Transverse colon (tissue), 4 donors: ENCODE measurements around the gene FKBP7. TPM values are rescaled to one million over a fixed set of nuclear protein-coding genes. Genes with fewer than 3 reads are reported as not detected.

Source experiments
- DNase-seq: peaks from one replicate; pipeline ENCODE4 v3.0.0-alpha.2; 2019
- H3K27ac ChIP-seq, 4 donors: fragments of 200-600 bp; sonication (generic); 2 replicates each; pipeline ENCODE4 v1.5.1; 2016 to 2018; ENCODE audit warnings: inconsistent platforms in 4 of 4
- H3K27me3 ChIP-seq: fragments of 200-600 bp; sonication (generic); 2 replicates; pipeline ENCODE4 v1.5.1; 2017; ENCODE audit warnings: inconsistent platforms
- H3K36me3 ChIP-seq, 4 donors: fragments of 200-600 bp; sonication (generic); 2 replicates each; pipeline ENCODE4 v1.5.1; 2017 to 2019; ENCODE audit warnings: inconsistent platforms in 4 of 4
- H3K4me1 ChIP-seq, 4 donors: fragments of 200-600 bp; sonication (generic); 2 replicates each; pipeline ENCODE4 v1.5.1; 2017 to 2020; ENCODE audit warnings: inconsistent platforms in 4 of 4
- H3K4me3 ChIP-seq, 4 donors: fragments of 200-600 bp; sonication (generic); 1 replicate in 1 of 4; 2 replicates in 3 of 4; pipeline versions ENCODE4 v1.5.1 to v1.6.1; 2017 to 2019; ENCODE audit warnings: inconsistent platforms in 4 of 4
- H3K9me3 ChIP-seq, 2 donors: fragments of 200-600 bp; sonication (generic); 2 replicates each; pipeline ENCODE4 v1.5.1; 2017 to 2019; ENCODE audit warnings: inconsistent platforms in 2 of 2
- EP300 ChIP-seq: sonication (generic); formaldehyde crosslinking; IDR thresholded peaks from one replicate; pipeline ENCODE4 v1.6.1; 2017; ENCODE audit warnings: antibody characterized with exemption, low read depth
- POLR2A ChIP-seq: fragments of 450-650 bp; IDR thresholded peaks from one replicate; pipeline ENCODE4 v1.6.1; 2016; ENCODE audit warnings: antibody characterized with exemption, mild to moderate bottlenecking, moderate library complexity
- POLR2AphosphoS5 ChIP-seq, 3 donors: sonication (generic); formaldehyde crosslinking; IDR thresholded peaks; one replicate each; pipeline ENCODE4 v1.6.1; 2016; ENCODE audit warnings: antibody characterized with exemption in 3 of 3
- WGBS, 2 donors: methylation state at CpG; one replicate each; pipeline ENCODE4 v1.1.5; 2018; ENCODE audit warnings: low coverage in 1 of 2; 5-methylcytosine and 5-hydroxymethylcytosine counted together
- in situ Hi-C, 4 donors: fragments of 200-750 bp; cut with MboI; loops; one replicate each; pipeline versions ENCODE4 v1.15.0 to v1.15.1; 2017; ENCODE audit warnings: low sequenced_read_pairs in 3 of 4, low pct_ligation_motif_present in 1 of 4, low pct_unique_long_range_greater_than_20kb in 1 of 4
- intact Hi-C: fragments of 100-400 bp; cut with DNase I; formaldehyde crosslinking; loops from one replicate; pipeline ENCODE4 v1.15.1; 2023; ENCODE audit warnings: low total_unique reads
- total RNA-seq, 4 donors: library from RNA; depleted of rRNA; stranded (reverse); fragments of >200 nt; gene quantifications; one replicate each; pipeline ENCODE4 v1.1.0, GENCODE V29; 2016
- TF ChIP-seq, protein P1 (sequence below), 5 experiments: fragments of 200-600 bp in 3 of 5; fragments of 450-650 bp in 2 of 5; sonication (generic) in 3 of 5; IDR thresholded peaks; 1 replicate in 2 of 5; 2 replicates in 3 of 5; pipeline ENCODE4 v1.5.1; 2016 to 2017; ENCODE audit warnings: antibody characterized with exemption in 5 of 5, inconsistent platforms in 3 of 5, mild to moderate bottlenecking in 2 of 5, moderate library complexity in 1 of 5

The FKBP7 gene
- total RNA-seq, 4 donors from 2014 or later: 0.37 to 5.2 (median 2.6) TPM; not detected in 1

- Histone ChIP-seq H3K36me3 (peaks cover 0 to 17% (median 0%) of the 10 kb centered on the region in 4 donors), H3K4me1 (no peaks in the 10 kb centered on the region), H3K4me3 (no peak overlapping the region), H3K27ac (no peak overlapping the region), H3K9me3 (no peaks in the 10 kb centered on the region), H3K27me3 (no peaks in the 10 kb centered on the region)
- 76 to 87% methylated on average over 2 of the region's 2 CpGs for WGBS, 2 donors
- DNase-seq: no peak
- intact Hi-C loops (no loop called here), in situ Hi-C loops (no loop called here)
- TF ChIP-seq POLR2AphosphoS5 (IDR thresholded peaks at IDR 0.05): no peak
- TF ChIP-seq, protein P1, sequence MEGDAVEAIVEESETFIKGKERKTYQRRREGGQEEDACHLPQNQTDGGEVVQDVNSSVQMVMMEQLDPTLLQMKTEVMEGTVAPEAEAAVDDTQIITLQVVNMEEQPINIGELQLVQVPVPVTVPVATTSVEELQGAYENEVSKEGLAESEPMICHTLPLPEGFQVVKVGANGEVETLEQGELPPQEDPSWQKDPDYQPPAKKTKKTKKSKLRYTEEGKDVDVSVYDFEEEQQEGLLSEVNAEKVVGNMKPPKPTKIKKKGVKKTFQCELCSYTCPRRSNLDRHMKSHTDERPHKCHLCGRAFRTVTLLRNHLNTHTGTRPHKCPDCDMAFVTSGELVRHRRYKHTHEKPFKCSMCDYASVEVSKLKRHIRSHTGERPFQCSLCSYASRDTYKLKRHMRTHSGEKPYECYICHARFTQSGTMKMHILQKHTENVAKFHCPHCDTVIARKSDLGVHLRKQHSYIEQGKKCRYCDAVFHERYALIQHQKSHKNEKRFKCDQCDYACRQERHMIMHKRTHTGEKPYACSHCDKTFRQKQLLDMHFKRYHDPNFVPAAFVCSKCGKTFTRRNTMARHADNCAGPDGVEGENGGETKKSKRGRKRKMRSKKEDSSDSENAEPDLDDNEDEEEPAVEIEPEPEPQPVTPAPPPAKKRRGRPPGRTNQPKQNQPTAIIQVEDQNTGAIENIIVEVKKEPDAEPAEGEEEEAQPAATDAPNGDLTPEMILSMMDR (IDR thresholded peaks at IDR 0.05): no peak
- TF ChIP-seq POLR2A: no peak
- no peak for TF ChIP-seq EP300
These were observed 36.3 kb upstream of the FKBP7 start for GRCh38 chr2:178514664-178515063.

DNA sequence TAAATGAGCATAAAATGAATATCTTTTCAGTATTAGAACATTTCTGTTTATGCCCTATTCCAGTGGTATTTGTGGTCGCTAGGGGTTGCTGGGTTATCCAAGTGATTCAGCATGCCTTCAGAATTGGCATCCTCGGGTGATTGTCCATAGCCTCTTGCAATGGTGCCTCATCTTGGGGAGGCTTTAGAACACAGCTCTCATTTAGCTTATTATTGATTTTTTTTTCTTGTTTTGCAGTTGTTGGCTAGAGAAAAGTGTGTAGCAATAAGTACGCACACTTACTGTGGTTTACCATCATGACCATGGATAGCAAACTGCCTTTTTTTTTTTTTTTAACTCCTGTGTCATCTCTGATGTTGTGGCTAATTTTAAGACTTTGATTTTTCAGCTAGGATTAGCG, 35.5 kb upstream of the FKBP7 start:
- Histone ChIP-seq H3K4me1 (no peaks in the 10 kb centered on the region), H3K9me3 (no peaks in the 10 kb centered on the region), H3K36me3 (peaks cover 0 to 16% (median 0%) of the 10 kb centered on the region in 4 donors), H3K27me3 (no peaks in the 10 kb centered on the region), H3K27ac (no peak overlapping the region), H3K4me3 (no peak overlapping the region)
- no peak for DNase-seq
- 92 to 93% methylated on average over 3 to 4 of the region's 4 CpGs for WGBS, 2 donors
- intact Hi-C loops (no loop called here), in situ Hi-C loops (no loop called here)
- TF ChIP-seq POLR2AphosphoS5 (IDR thresholded peaks at IDR 0.05) (no peak), POLR2A (no peak), EP300 (no peak)
- TF ChIP-seq, protein P1 (IDR thresholded peaks at IDR 0.05): no peak

DNA sequence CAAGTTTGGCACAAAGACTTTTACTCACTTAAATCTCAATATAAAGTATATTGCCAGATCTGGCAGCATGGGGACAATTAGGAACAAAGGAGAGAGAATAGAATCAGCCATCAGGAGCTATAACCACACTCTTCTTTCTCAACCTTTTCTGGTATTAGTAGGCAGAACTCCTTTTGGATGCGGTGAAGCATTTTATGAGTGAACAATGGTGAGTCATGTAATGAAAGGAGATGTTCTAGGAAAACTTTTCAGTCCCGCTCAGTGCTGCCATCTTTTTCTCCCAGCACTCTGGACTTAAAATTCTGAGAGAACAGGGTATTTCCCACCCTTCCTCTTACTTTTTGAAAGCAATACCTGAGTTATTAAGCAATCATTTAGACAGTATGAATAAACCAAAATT, 34.1 kb upstream of the FKBP7 start:
- TF ChIP-seq, protein P1 (IDR thresholded peaks at IDR 0.05): no peak
- intact Hi-C loops (no loop called here), in situ Hi-C loops (no loop called here)
- Histone ChIP-seq H3K4me3 (no peak overlapping the region), H3K36me3 (peaks cover 0 to 6% (median 0%) of the 10 kb centered on the region in 4 donors), H3K9me3 (no peaks in the 10 kb centered on the region), H3K27ac (no peak overlapping the region), H3K4me1 (no peaks in the 10 kb centered on the region), H3K27me3 (no peaks in the 10 kb centered on the region)
- no peak for DNase-seq
- 88 to 91% methylated on average over 2 of the region's 2 CpGs for WGBS, 2 donors

DNA sequence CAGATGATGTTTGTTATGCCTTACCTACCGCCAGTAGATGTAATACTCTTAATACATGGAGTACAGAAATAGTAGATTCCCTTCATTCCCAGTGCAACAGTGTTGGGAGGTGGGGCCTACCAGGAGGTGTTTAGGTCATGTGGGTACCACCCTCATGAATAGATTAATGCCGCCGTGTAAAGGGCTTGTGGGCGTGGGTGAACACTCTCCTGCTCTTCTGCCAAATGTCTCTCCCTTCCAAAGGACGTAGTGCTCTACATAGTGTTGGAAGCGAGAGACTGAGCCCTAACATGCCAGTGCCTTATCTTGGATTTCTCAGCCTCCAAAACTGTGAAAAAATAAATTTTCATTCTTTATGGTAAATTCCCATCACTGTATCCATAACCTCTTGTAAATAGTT, 32.0 kb upstream of the FKBP7 start:
- intact Hi-C loops (no loop called here), in situ Hi-C loops (no loop called here)
- Histone ChIP-seq H3K9me3 (no peaks in the 10 kb centered on the region), H3K36me3 (peaks cover 0 to 13% (median 0%) of the 10 kb centered on the region in 4 donors), H3K4me3 (no peak overlapping the region), H3K27ac (no peak overlapping the region), H3K27me3 (no peaks in the 10 kb centered on the region), H3K4me1 (peaks cover 0 to 7% (median 2%) of the 10 kb centered on the region in 4 donors)
- no peak for DNase-seq
- TF ChIP-seq, protein P1 (IDR thresholded peaks at IDR 0.05): no peak
- TF ChIP-seq POLR2AphosphoS5 (IDR thresholded peaks at IDR 0.05) (no peak), POLR2A (no peak), EP300 (no peak)
- WGBS, 2 donors: 86 to 94% methylated on average over 5 to 6 of the region's 6 CpGs
